Limb (tissue), 2 donors: Measurements from ENCODE around the gene MRPL55.

ENCODE experiments used
- DNase-seq, 2 donors: peaks; one replicate each; pipeline ENCODE4 v3.0.0-alpha.2; 2016; ENCODE audit errors: extremely low spot score in 2 of 2

MRPL55 gene

GRCh38 chr1:228058172-228058948 is 50.7 kb downstream of the MRPL55 start:
- no peak for DNase-seq
